Vagina (tissue), 2 donors: ENCODE results near the gene C5orf63.

Experiments
- CTCF ChIP-seq, 3 experiments: fragments of 450-650 bp in 2 of 3; fragments of 200-600 bp in 1 of 3; sonication (generic) in 1 of 3; IDR thresholded peaks; one replicate each; pipeline ENCODE4 v1.5.1; 2017 to 2019; ENCODE audit warnings: antibody characterized with exemption in 3 of 3, mild to moderate bottlenecking in 2 of 3, moderate library complexity in 2 of 3
- POLR2A ChIP-seq, 2 donors: fragments of 450-650 bp; IDR thresholded peaks; one replicate each; pipeline ENCODE4 v1.6.1; 2017; ENCODE audit warnings: antibody characterized with exemption in 2 of 2, mild to moderate bottlenecking in 2 of 2, moderate library complexity in 2 of 2
- POLR2AphosphoS5 ChIP-seq, 2 donors: sonication (generic); formaldehyde crosslinking; IDR thresholded peaks; one replicate each; pipeline ENCODE4 v1.9.0; 2017; ENCODE audit warnings: antibody characterized with exemption in 2 of 2, mild to moderate bottlenecking in 2 of 2, low read depth in 1 of 2; ENCODE audit not compliant: insufficient read depth in 1 of 2

GRCh38 chr5:127060470-127060985, 12.8 kb downstream of the C5orf63 start:
- TF ChIP-seq CTCF (IDR thresholded peaks at IDR 0.05): no peak
- TF ChIP-seq POLR2AphosphoS5 (IDR thresholded peaks at IDR 0.05; ENCODE audit: insufficient read depth in 1 of 2, low read depth in 1 of 2): no peak
- no peak for TF ChIP-seq POLR2A (IDR thresholded peaks at IDR 0.05)
